GM12878 (cell line): ENCODE data around the gene INO80. TPM values are rescaled to one million over a fixed set of nuclear protein-coding genes. Genes with fewer than 3 reads are reported as not detected.

ENCODE experiments used
- BCL3 ChIP-seq: IDR thresholded peaks from 2 replicates; pipeline ENCODE4 v1.6.1; 2011; ENCODE audit warnings: borderline replicate concordance, low read depth, mild to moderate bottlenecking, moderate library complexity, low read length; ENCODE audit not compliant: insufficient read depth, poor library complexity, severe bottlenecking
- DPF2 ChIP-seq: fragments of 450-650 bp; IDR thresholded peaks from 2 replicates; pipeline ENCODE4 v1.6.1; 2017; ENCODE audit warnings: mild to moderate bottlenecking
- EGR1 ChIP-seq, 2 experiments: IDR thresholded peaks; 1 replicate in 1 of 2; 2 replicates in 1 of 2; pipeline ENCODE4 v1.6.1; 2011 to 2012; ENCODE audit warnings: low read depth in 2 of 2, low read length in 2 of 2, borderline replicate concordance in 1 of 2, mild to moderate bottlenecking in 1 of 2, moderate library complexity in 1 of 2
- FOXK2 ChIP-seq: fragments of 450-650 bp; IDR thresholded peaks from 2 replicates; pipeline ENCODE4 v1.6.1; 2017; ENCODE audit warnings: mild to moderate bottlenecking, moderate library complexity
- GATAD2B ChIP-seq: fragments of 450-650 bp; conservative IDR thresholded peaks from 2 replicates; pipeline ENCODE4 v1.6.1; 2017; ENCODE audit warnings: low read depth, mild to moderate bottlenecking, moderate library complexity
- HDAC2 ChIP-seq: fragments of 200-600 bp; sonication (generic); IDR thresholded peaks from 2 replicates; pipeline ENCODE4 v1.6.1; 2017
- HDGF ChIP-seq: fragments of 450-650 bp; IDR thresholded peaks from 2 replicates; pipeline ENCODE4 v1.6.1; 2016; ENCODE audit warnings: antibody characterized with exemption
- HSF1 ChIP-seq: fragments of 150-350 bp; IDR thresholded peaks from 2 replicates; pipeline ENCODE4 v1.6.1; 2014; ENCODE audit warnings: mild to moderate bottlenecking, low read depth, low read length
- IKZF1 ChIP-seq: fragments of 450-650 bp; conservative IDR thresholded peaks from 2 replicates; pipeline ENCODE4 v1.6.1; 2017; ENCODE audit warnings: antibody characterized with exemption, mild to moderate bottlenecking
- IKZF2 ChIP-seq, 2 experiments: fragments of 450-650 bp; IDR thresholded peaks; 2 replicates each; pipeline ENCODE4 v1.6.1; 2017; ENCODE audit warnings: mild to moderate bottlenecking in 2 of 2, moderate library complexity in 2 of 2
- KDM1A ChIP-seq: fragments of 200-600 bp; sonication (generic); IDR thresholded peaks from 2 replicates; pipeline ENCODE4 v1.6.1; 2016; ENCODE audit warnings: borderline replicate concordance
- MAX ChIP-seq: IDR thresholded peaks from 2 replicates; pipeline ENCODE4 v1.6.1; 2012; ENCODE audit warnings: low read depth, low read length, improper control_type of control experiment
- MEF2B ChIP-seq: fragments of 450-650 bp; IDR thresholded peaks from 2 replicates; pipeline ENCODE4 v1.6.1; 2018; ENCODE audit warnings: mild to moderate bottlenecking, moderate library complexity; ENCODE audit not compliant: partially characterized antibody, poor library complexity, severe bottlenecking
- MTA2 ChIP-seq: fragments of 450-650 bp; IDR thresholded peaks from 2 replicates; pipeline ENCODE4 v1.6.1; 2016; ENCODE audit warnings: low read depth, mild to moderate bottlenecking, moderate library complexity
- PML ChIP-seq: IDR thresholded peaks from 2 replicates; pipeline ENCODE4 v1.6.1; 2012; ENCODE audit warnings: low read length, inconsistent platforms
- RELB ChIP-seq: fragments of 450-650 bp; IDR thresholded peaks from 2 replicates; pipeline ENCODE4 v1.6.1; 2017; ENCODE audit warnings: low read depth, mild to moderate bottlenecking, moderate library complexity
- SRF ChIP-seq, 2 experiments: IDR thresholded peaks; 2 replicates each; pipeline ENCODE4 v1.6.1; 2011; ENCODE audit warnings: low read depth in 2 of 2, low read length in 2 of 2, mild to moderate bottlenecking in 1 of 2, moderate library complexity in 1 of 2
- STAT3 ChIP-seq: IDR thresholded peaks from 2 replicates; pipeline ENCODE4 v1.6.1; 2011; ENCODE audit warnings: low read depth, low read length, improper control_type of control experiment
- SUZ12 ChIP-seq: fragments of 200-600 bp; sonication (generic); IDR thresholded peaks from one replicate; pipeline ENCODE4 v1.6.1; 2018; ENCODE audit warnings: antibody characterized with exemption, mild to moderate bottlenecking; ENCODE audit not compliant: unreplicated experiment
- TCF12 ChIP-seq: IDR thresholded peaks from 2 replicates; pipeline ENCODE4 v1.6.1; 2011; ENCODE audit warnings: low read depth, mild to moderate bottlenecking, low read length
- ZBTB40 ChIP-seq: fragments of 450-650 bp; IDR thresholded peaks from 2 replicates; pipeline ENCODE4 v1.6.1; 2016; ENCODE audit warnings: mild to moderate bottlenecking, moderate library complexity, borderline replicate concordance
- ZZZ3 ChIP-seq: IDR thresholded peaks from 2 replicates; pipeline ENCODE4 v1.6.1; 2011; ENCODE audit warnings: low read depth; ENCODE audit not compliant: control insufficient read depth, insufficient read length
- polyA plus RNA-seq, 11 experiments: library from polyadenylated mRNA; depleted of rRNA in 4 of 11; unstranded in 6 of 11; stranded (reverse) in 5 of 11; fragments of >200 nt; fragmentation: Nextera tagmentation in 4 of 11; fragmentation: Illumina TruSeq in 1 of 11; extraction: Ambion mirVana in 4 of 11; extraction: Trizol in 1 of 11; gene quantifications; 1 replicate in 1 of 11; 2 replicates in 10 of 11; pipeline versions ENCODE4 v1.2.1 to v1.2.3, GENCODE V29; 2011 to 2016; ENCODE audit warnings: inconsistent platforms in 2 of 11, missing spikeins in 2 of 11, low read depth in 1 of 11
- total RNA-seq, 4 experiments: library from RNA; depleted of rRNA in 3 of 4; stranded (reverse); fragments of >200 nt in 3 of 4; fragmentation: Illumina TruSeq in 1 of 4; extraction: Trizol in 1 of 4; gene quantifications; 2 replicates each; pipeline versions ENCODE4 v1.2.1 to v1.2.3, GENCODE V29; 2013 to 2021

INO80 gene
- total and polyA plus RNA-seq, 10 of the 15 experiments (the other 5 are each of a cell fraction or from before 2014, with no cell fraction given): 4.5 to 25.0 (median 14.2) TPM

- TF ChIP-seq BCL3 (no peak), GATAD2B (peak; percentile 17; the same call in 1 of the 2 replicates), PML (no peak), MEF2B (no peak), ZZZ3 (no peak), HSF1 (no peak), IKZF2 (IDR thresholded peaks at IDR 0.05) (peak; percentile 48 to 51; a peak in 2 of 4 replicates), ZBTB40 (no peak), IKZF1 (peak; percentile 40), HDGF (peak; percentile 89; the same call in 1 of the 2 replicates), RELB (peak; percentile 38), HDAC2 (no peak), SUZ12 (no peak), DPF2 (no peak), EGR1 (IDR thresholded peaks at IDR 0.05; ENCODE audit: borderline replicate concordance in 1 of 2, low read depth in 2 of 2, low read length in 2 of 2) (no peak), SRF (IDR thresholded peaks at IDR 0.05; ENCODE audit: low read depth in 2 of 2, low read length in 2 of 2) (no peak), KDM1A (no peak), MTA2 (peak; percentile 63), MAX (no peak), TCF12 (0 out of 2 replicates have a peak, but pooled peaks have one; percentile 17), STAT3 (no peak), FOXK2 (0 out of 2 replicates have a peak, but pooled peaks have one; percentile 32)
Observed at GRCh38 chr15:41115161-41115651, 874 bp downstream of the INO80 start (continued).
